ENCODE results near the gene CAMKMT.

The CAMKMT gene

GRCh38 chr2:44689516-44689915, 327.8 kb downstream of the CAMKMT start:
- no peak for DNase-seq (ENCODE audit: low read depth)
- TF ChIP-seq, protein P1, sequence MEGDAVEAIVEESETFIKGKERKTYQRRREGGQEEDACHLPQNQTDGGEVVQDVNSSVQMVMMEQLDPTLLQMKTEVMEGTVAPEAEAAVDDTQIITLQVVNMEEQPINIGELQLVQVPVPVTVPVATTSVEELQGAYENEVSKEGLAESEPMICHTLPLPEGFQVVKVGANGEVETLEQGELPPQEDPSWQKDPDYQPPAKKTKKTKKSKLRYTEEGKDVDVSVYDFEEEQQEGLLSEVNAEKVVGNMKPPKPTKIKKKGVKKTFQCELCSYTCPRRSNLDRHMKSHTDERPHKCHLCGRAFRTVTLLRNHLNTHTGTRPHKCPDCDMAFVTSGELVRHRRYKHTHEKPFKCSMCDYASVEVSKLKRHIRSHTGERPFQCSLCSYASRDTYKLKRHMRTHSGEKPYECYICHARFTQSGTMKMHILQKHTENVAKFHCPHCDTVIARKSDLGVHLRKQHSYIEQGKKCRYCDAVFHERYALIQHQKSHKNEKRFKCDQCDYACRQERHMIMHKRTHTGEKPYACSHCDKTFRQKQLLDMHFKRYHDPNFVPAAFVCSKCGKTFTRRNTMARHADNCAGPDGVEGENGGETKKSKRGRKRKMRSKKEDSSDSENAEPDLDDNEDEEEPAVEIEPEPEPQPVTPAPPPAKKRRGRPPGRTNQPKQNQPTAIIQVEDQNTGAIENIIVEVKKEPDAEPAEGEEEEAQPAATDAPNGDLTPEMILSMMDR (IDR thresholded peaks at IDR 0.05; ENCODE audit: control insufficient read depth, extremely low read depth, insufficient read depth): no peak
- no peak overlapping the region for H3K4me3 ChIP-seq (ENCODE audit: low read depth, low read length)

DNA sequence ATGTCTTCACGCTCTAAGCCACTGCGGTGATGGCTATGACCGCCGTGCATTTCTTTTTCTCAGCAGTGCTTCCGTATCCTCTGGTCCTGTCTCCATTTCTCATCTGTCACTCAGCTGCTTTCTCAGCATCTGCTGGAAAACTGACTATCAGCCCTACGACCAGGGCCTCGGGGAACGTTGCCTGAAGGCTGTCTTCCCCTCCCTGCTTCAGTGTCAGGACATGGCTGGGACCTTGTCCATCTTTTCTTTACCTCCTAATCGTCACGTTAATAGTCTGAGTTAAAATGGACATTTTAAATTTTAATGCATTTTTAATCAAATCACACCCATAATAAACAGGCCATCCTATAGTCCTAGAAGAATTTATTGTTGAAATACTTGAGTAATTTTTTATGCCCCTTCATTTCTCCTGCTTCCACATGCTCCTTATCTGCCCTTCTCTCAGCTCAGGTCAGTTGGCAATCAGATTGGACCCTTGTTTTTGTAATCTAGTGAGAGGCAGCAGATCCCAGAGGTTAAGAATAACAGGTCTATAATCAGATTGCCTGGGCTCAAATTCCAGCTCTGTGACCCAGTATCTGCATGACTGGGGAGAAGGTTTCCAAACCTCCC, 329.5 kb downstream of the CAMKMT start:
- DNase-seq (ENCODE audit: low read depth): no peak
- H3K4me3 ChIP-seq (ENCODE audit: low read depth, low read length): no peak overlapping the region
- TF ChIP-seq, protein P1 (IDR thresholded peaks at IDR 0.05; ENCODE audit: control insufficient read depth, extremely low read depth, insufficient read depth): no peak

DNA sequence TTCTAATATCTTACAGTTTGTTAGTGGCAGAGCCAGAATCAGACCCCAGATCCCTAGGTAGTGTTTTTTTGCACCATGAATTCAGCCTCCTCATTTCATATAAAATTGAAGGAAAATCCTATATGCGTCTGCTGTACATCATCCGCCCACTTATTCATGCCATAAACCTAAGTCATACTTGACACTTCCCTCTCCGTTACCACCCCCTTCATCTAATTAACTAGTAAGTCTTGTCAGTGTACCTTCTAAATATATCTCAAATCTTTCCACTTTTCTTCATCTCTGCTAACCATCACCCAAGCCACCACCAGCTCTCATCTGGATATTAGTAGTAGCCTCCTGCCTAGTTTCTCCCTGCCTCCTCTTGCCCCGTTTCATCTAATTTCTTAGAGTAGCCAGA, 331.1 kb downstream of the CAMKMT start:
- no peak overlapping the region for H3K4me3 ChIP-seq (ENCODE audit: low read depth, low read length)
- TF ChIP-seq, protein P1 (IDR thresholded peaks at IDR 0.05; ENCODE audit: control insufficient read depth, extremely low read depth, insufficient read depth): no peak
- no peak for DNase-seq (ENCODE audit: low read depth)

DNA sequence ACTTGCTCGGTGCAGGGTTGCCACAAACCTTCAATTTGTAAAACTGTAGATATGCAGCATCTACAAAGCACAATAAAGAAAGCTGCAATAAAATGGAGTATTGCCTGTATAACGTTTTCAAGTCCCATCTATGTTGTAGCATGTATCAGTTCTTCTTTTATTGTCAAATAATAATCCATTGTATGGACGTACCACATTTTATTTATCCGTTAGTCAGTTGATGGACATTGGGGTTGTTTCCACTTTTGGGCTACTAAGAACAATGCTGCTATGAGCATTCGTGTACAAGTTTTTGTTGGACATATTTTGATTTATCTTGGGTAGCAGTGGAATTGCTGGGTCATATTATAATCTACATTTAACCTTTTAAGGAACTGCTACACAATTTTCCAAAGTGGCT, 339.1 kb downstream of the CAMKMT start:
- TF ChIP-seq, protein P1 (IDR thresholded peaks at IDR 0.05; ENCODE audit: control insufficient read depth, extremely low read depth, insufficient read depth): no peak
- H3K4me3 ChIP-seq (ENCODE audit: low read depth, low read length): no peak overlapping the region
- no peak for DNase-seq (ENCODE audit: low read depth)

GRCh38 chr2:44705356-44705755, 343.6 kb downstream of the CAMKMT start:
- no peak for DNase-seq (ENCODE audit: low read depth)
- TF ChIP-seq, protein P1 (IDR thresholded peaks at IDR 0.05; ENCODE audit: control insufficient read depth, extremely low read depth, insufficient read depth): no peak

GRCh38 chr2:44705876-44706480, 344.2 kb downstream of the CAMKMT start:
- no peak overlapping the region for H3K4me3 ChIP-seq (ENCODE audit: low read depth, low read length)
- TF ChIP-seq, protein P1 (IDR thresholded peaks at IDR 0.05; ENCODE audit: control insufficient read depth, extremely low read depth, insufficient read depth): no peak
- DNase-seq (ENCODE audit: low read depth): no peak

More at GRCh38 chr2:44705356-44705755, 343.6 kb downstream of the CAMKMT start:
- H3K4me3 ChIP-seq (ENCODE audit: low read depth, low read length): no peak overlapping the region

Data from LNCaP clone FGC (cell line).